ENCODE measurements around the gene ADO. TPM values are rescaled to one million over a fixed set of nuclear protein-coding genes. Genes with fewer than 3 reads are reported as not detected.

ADO gene
- total RNA-seq, 1 donor from 2014 or later = 29.0 TPM

Other genes starting within 250 kb of the ADO start
- gene EGR2, start 11.6 kb downstream of the ADO start, total RNA-seq = 12.1 and 22.9 TPM in 2 replicates

Measured in astrocyte (in vitro differentiated cells and primary cell).